GM12878 (cell line): ENCODE results near the gene TOB1. TPM values are rescaled to one million over a fixed set of nuclear protein-coding genes. Genes with fewer than 3 reads are reported as not detected.
A peak's percentile ranks its signal among the peaks of the same experiment; 100 is the strongest.

ENCODE experiments used
- ATAC-seq: fragments of 200-7000 bp; cut with Tn5 transposase; 3 replicates; pipeline ENCODE4 v1.9.1; 2020; ENCODE audit warnings: mild to moderate bottlenecking, moderate library complexity
- BruUV-seq: library from RNA; stranded (reverse); fragments of 400-500 nt; replicated peaks from 2 replicates; lab custom pipeline; 2021; lab: Mats Ljungman, UMichigan
- CTCF ChIA-PET: fragments of 300-600 bp; sonication (Branson Sonifier 250); formaldehyde crosslinking; extraction: SDS; loops from one replicate; lab custom pipeline; 2021; ENCODE audit warnings: inconsistent platforms; lab: Yijun Ruan, JAX
- POLR2A ChIA-PET: fragments of 350-600 bp; formaldehyde crosslinking; extraction: SDS; loops from one replicate; lab custom pipeline; 2021; ENCODE audit warnings: inconsistent platforms; lab: Charles Lee
- RAD21 ChIA-PET: fragments of 300-600 bp; sonication (Branson Sonifier 250); formaldehyde crosslinking; loops from one replicate; lab custom pipeline; 2023; ENCODE audit warnings: antibody characterized with exemption; ENCODE audit not compliant: unreplicated experiment; lab: Charles Lee
- SMC1A ChIA-PET: fragments of 300-600 bp; sonication (Branson Sonifier 250); formaldehyde crosslinking; loops from one replicate; lab custom pipeline; 2023; ENCODE audit not compliant: unreplicated experiment, uncharacterized antibody; lab: Charles Lee
- DNase-seq: peaks from one replicate; pipeline ENCODE4 v3.0.0-alpha.2; 2011; ENCODE audit warnings: low read depth, low spot score
- FAIRE-seq: peaks from 3 replicates; lab custom pipeline; 2011; peaks lifted over from hg19 to GRCh38; lab: Jason Lieb, UNC
- H2AFZ ChIP-seq: 2 replicates; pipeline ENCODE4 v1.6.0; 2011; ENCODE audit warnings: low read depth, low read length, control low read depth; ENCODE audit not compliant: control insufficient read depth
- H3K27ac ChIP-seq: 2 replicates; pipeline ENCODE4 v1.5.1; 2011; ENCODE audit warnings: control low read depth; ENCODE audit not compliant: control insufficient read depth, insufficient read depth
- H3K27me3 ChIP-seq, 2 experiments: replicated peaks in 1 of 2; 2 replicates each; pipeline versions ENCODE4 v1.6.0 to v1.6.1; 2011; ENCODE audit warnings: low read length in 1 of 2; ENCODE audit not compliant: control insufficient read depth in 2 of 2, insufficient read depth in 2 of 2
- H3K36me3 ChIP-seq, 2 experiments: 2 replicates each; pipeline ENCODE4 v1.5.1; 2011; ENCODE audit warnings: low read length in 1 of 2; ENCODE audit not compliant: control insufficient read depth in 2 of 2, insufficient read depth in 2 of 2
- H3K4me1 ChIP-seq: 2 replicates; pipeline ENCODE4 v1.6.1; 2011; ENCODE audit warnings: mild to moderate bottlenecking, low read length, moderate library complexity, mixed read lengths; ENCODE audit not compliant: control insufficient read depth, insufficient read depth
- H3K4me2 ChIP-seq: 2 replicates; pipeline ENCODE4 v1.6.0; 2011; ENCODE audit warnings: control low read depth; ENCODE audit not compliant: control insufficient read depth, insufficient read depth
- H3K4me3 ChIP-seq: fragments of 200-600 bp; sonication (generic); 2 replicates; pipeline ENCODE4 v1.5.1; 2016
- H3K79me2 ChIP-seq: 2 replicates; pipeline ENCODE4 v1.6.0; 2011; ENCODE audit warnings: low read length; ENCODE audit not compliant: control insufficient read depth, insufficient read depth
- H3K9ac ChIP-seq: 2 replicates; pipeline ENCODE4 v1.8.0; 2011; ENCODE audit warnings: low read length, control low read depth, mixed read lengths; ENCODE audit not compliant: control insufficient read depth, insufficient read depth
- H3K9me3 ChIP-seq: replicated peaks from 3 replicates; pipeline ENCODE4 v1.5.1; 2011; ENCODE audit warnings: mild to moderate bottlenecking, low read length; ENCODE audit not compliant: control insufficient read depth, insufficient read depth
- H4K20me1 ChIP-seq: 2 replicates; pipeline ENCODE4 v1.6.0; 2011; ENCODE audit not compliant: control insufficient read depth, insufficient read depth
- BMI1 ChIP-seq: fragments of 450-650 bp; IDR thresholded peaks from 2 replicates; pipeline ENCODE4 v1.6.1; 2016; ENCODE audit warnings: mild to moderate bottlenecking, moderate library complexity, borderline replicate concordance
- BRCA1 ChIP-seq: IDR thresholded peaks from 2 replicates; pipeline ENCODE4 v1.6.1; 2011; ENCODE audit warnings: low read depth, low read length, improper control_type of control experiment
- CBX3 ChIP-seq: fragments of 200-600 bp; sonication (generic); IDR thresholded peaks from 2 replicates; pipeline ENCODE4 v1.6.1; 2016; ENCODE audit warnings: low read depth, borderline replicate concordance
- CEBPB ChIP-seq, 2 experiments: fragments of 150-350 bp in 1 of 2; IDR thresholded peaks; 2 replicates each; pipeline ENCODE4 v1.6.1; 2012 to 2014; ENCODE audit warnings: low read depth in 2 of 2, low read length in 2 of 2, borderline replicate concordance in 1 of 2, inconsistent platforms in 1 of 2
- FOXK2 ChIP-seq: fragments of 450-650 bp; IDR thresholded peaks from 2 replicates; pipeline ENCODE4 v1.6.1; 2017; ENCODE audit warnings: mild to moderate bottlenecking, moderate library complexity
- HCFC1 ChIP-seq: fragments of 150-350 bp; IDR thresholded peaks from 2 replicates; pipeline ENCODE4 v1.6.1; 2014; ENCODE audit warnings: low read length
- IKZF1 ChIP-seq: fragments of 450-650 bp; conservative IDR thresholded peaks from 2 replicates; pipeline ENCODE4 v1.6.1; 2017; ENCODE audit warnings: antibody characterized with exemption, mild to moderate bottlenecking
- MTA3 ChIP-seq: IDR thresholded peaks from 2 replicates; pipeline ENCODE4 v1.6.1; 2012; ENCODE audit warnings: low read length, inconsistent platforms, borderline replicate concordance
- RAD51 ChIP-seq: fragments of 450-650 bp; IDR thresholded peaks from 2 replicates; pipeline ENCODE4 v1.6.1; 2016; ENCODE audit warnings: moderate library complexity, mild to moderate bottlenecking, inconsistent platforms
- SIN3A ChIP-seq: IDR thresholded peaks from 2 replicates; pipeline ENCODE4 v1.6.1; 2012; ENCODE audit warnings: low read depth, low read length, improper control_type of control experiment
- ZNF217 ChIP-seq: fragments of 450-650 bp; IDR thresholded peaks from 2 replicates; pipeline ENCODE4 v1.6.1; 2017; ENCODE audit warnings: antibody characterized with exemption, mild to moderate bottlenecking
- ZNF24 ChIP-seq: fragments of 450-650 bp; IDR thresholded peaks from 2 replicates; pipeline ENCODE4 v1.6.1; 2017; ENCODE audit warnings: antibody characterized with exemption, mild to moderate bottlenecking
- ZNF274 ChIP-seq: IDR thresholded peaks from one replicate; pipeline ENCODE4 v1.8.0; 2011; ENCODE audit not compliant: insufficient read length, insufficient read depth
- WGBS: methylation state at CpG from one replicate; pipeline ENCODE4 v1.1.6; 2016; ENCODE audit warnings: low lambda C conversion rate; ENCODE audit not compliant: insufficient replicate concordance, insufficient coverage; ENCODE audit errors: missing lambda C conversion rate; 5-methylcytosine and 5-hydroxymethylcytosine counted together
- in situ Hi-C: fragments of 300-500 bp; cut with MboI; formaldehyde crosslinking; loops from 9 replicates; pipeline ENCODE4 v1.14.3; 2018; ENCODE audit warnings: mixed read lengths
- intact Hi-C: fragments of 100-400 bp; cut with micrococcal nuclease; formaldehyde crosslinking; loops from one replicate; pipeline ENCODE4 v1.14.2; 2022; ENCODE audit not compliant: unreplicated experiment
- polyA plus RNA-seq, 11 experiments: library from polyadenylated mRNA; depleted of rRNA in 4 of 11; unstranded in 6 of 11; stranded (reverse) in 5 of 11; fragments of >200 nt; fragmentation: Nextera tagmentation in 4 of 11; fragmentation: Illumina TruSeq in 1 of 11; extraction: Ambion mirVana in 4 of 11; extraction: Trizol in 1 of 11; gene quantifications; 1 replicate in 1 of 11; 2 replicates in 10 of 11; pipeline versions ENCODE4 v1.2.1 to v1.2.3, GENCODE V29; 2011 to 2016; ENCODE audit warnings: inconsistent platforms in 2 of 11, missing spikeins in 2 of 11, low read depth in 1 of 11
- total RNA-seq, 4 experiments: library from RNA; depleted of rRNA in 3 of 4; stranded (reverse); fragments of >200 nt in 3 of 4; fragmentation: Illumina TruSeq in 1 of 4; extraction: Trizol in 1 of 4; gene quantifications; 2 replicates each; pipeline versions ENCODE4 v1.2.1 to v1.2.3, GENCODE V29; 2013 to 2021
- TF ChIP-seq, protein P1 (sequence below): IDR thresholded peaks from 2 replicates; pipeline ENCODE4 v1.6.1; 2012; ENCODE audit warnings: improper control_type of control experiment, low read depth, low read length; ENCODE audit not compliant: insufficient replicate concordance

The TOB1 gene
- total and polyA plus RNA-seq, 10 of the 15 experiments (the other 5 are each of a cell fraction or from before 2014, with no cell fraction given): 5.0 to 32.4 (median 13.7) TPM

DNA sequence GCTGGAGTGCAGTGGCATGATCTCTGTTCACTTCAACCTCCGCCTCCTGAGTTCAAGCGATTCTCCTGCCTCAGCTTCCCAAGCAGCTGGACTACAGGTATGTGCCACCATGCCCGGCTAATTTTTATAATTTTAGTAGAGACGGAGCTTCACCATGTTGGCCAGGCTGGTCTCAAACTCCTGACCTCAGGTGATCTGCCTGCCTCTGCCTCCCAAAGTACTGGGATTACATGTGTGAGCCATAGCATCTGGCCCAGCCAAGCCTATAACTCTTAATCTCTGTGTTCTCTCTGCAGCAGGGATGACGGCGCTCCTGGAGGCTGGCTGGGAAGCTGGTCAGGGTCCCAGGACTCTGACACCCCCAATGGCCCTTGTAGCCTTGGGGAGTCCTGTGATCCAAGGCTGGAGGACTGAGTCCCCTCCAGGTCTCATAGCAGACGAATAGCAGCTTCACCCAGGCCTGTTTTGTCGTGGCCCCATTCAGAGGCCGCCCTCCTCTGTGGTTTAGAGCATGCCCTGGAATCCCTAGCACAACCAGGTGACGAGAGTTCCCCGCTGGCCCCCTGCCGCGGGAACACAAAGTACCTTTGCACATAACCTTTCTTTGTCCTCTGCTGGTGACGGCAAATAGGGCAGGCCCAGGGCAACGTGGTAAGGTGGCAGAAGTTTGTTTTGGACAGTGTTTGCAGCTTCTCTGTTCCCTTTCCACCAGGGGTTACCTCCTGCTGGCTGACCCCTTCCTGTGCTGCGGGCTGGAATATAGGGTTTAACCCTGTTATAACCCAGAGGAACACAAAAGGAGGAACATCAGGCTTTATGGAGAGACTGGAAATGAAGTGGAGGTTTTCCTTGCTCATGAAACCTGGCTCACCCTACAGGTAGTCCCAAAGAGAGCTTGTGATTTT is 43.0 kb upstream of the TOB1 start:
- TF ChIP-seq, protein P1, sequence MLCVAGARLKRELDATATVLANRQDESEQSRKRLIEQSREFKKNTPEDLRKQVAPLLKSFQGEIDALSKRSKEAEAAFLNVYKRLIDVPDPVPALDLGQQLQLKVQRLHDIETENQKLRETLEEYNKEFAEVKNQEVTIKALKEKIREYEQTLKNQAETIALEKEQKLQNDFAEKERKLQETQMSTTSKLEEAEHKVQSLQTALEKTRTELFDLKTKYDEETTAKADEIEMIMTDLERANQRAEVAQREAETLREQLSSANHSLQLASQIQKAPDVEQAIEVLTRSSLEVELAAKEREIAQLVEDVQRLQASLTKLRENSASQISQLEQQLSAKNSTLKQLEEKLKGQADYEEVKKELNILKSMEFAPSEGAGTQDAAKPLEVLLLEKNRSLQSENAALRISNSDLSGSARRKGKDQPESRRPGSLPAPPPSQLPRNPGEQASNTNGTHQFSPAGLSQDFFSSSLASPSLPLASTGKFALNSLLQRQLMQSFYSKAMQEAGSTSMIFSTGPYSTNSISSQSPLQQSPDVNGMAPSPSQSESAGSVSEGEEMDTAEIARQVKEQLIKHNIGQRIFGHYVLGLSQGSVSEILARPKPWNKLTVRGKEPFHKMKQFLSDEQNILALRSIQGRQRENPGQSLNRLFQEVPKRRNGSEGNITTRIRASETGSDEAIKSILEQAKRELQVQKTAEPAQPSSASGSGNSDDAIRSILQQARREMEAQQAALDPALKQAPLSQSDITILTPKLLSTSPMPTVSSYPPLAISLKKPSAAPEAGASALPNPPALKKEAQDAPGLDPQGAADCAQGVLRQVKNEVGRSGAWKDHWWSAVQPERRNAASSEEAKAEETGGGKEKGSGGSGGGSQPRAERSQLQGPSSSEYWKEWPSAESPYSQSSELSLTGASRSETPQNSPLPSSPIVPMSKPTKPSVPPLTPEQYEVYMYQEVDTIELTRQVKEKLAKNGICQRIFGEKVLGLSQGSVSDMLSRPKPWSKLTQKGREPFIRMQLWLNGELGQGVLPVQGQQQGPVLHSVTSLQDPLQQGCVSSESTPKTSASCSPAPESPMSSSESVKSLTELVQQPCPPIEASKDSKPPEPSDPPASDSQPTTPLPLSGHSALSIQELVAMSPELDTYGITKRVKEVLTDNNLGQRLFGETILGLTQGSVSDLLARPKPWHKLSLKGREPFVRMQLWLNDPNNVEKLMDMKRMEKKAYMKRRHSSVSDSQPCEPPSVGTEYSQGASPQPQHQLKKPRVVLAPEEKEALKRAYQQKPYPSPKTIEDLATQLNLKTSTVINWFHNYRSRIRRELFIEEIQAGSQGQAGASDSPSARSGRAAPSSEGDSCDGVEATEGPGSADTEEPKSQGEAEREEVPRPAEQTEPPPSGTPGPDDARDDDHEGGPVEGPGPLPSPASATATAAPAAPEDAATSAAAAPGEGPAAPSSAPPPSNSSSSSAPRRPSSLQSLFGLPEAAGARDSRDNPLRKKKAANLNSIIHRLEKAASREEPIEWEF: no peak
- no peak for TF ChIP-seq ZNF217
- no peak for TF ChIP-seq ZNF24
- no peak for TF ChIP-seq CBX3
- TF ChIP-seq CEBPB (IDR thresholded peaks at IDR 0.05; ENCODE audit: borderline replicate concordance in 1 of 2, low read depth in 2 of 2, low read length in 2 of 2): no peak
- no peak for TF ChIP-seq FOXK2
- TF ChIP-seq BRCA1: no peak
- no peak for TF ChIP-seq ZNF274
- TF ChIP-seq SIN3A: no peak
- TF ChIP-seq HCFC1: no peak
- no peak for TF ChIP-seq RAD51
- TF ChIP-seq BMI1: no peak
- no peak for TF ChIP-seq IKZF1
- no peak for TF ChIP-seq MTA3
- FAIRE-seq (no peak), DNase-seq (no peak), ATAC-seq (peak; percentile 18; the same call in 1 of the 3 replicates)
- Histone ChIP-seq H2AFZ (no peak overlapping the region), H3K4me2 (no peak overlapping the region), H3K9me3 (no peaks in the 10 kb centered on the region), H3K79me2 (no peaks in the 10 kb centered on the region), H3K27me3 (no peaks in the 10 kb centered on the region; a peak in 1 of 4 replicates), H3K27ac (no peak overlapping the region), H3K9ac (no peak overlapping the region), H3K4me3 (no peak overlapping the region), H3K4me1 (peaks cover 6% of the 10 kb centered on the region), H3K36me3 (no peaks in the 10 kb centered on the region), H4K20me1 (no peaks in the 10 kb centered on the region)
- RAD21 ChIA-PET: no interaction called here
- BruUV-seq: no TSS peak
- WGBS: 56% methylated on average over 16 of the region's 16 CpGs
- SMC1A ChIA-PET: interaction anchor here (1.4 kb wide), 1 partner anchor 57 kb away, joined by 3 read pairs; no protein-coding TSS in a partner anchor
- CTCF ChIA-PET: interaction anchor here (0.6 kb wide), 1 partner anchor 37 kb away, joined by 3 read pairs; no protein-coding TSS in a partner anchor
- POLR2A ChIA-PET: interaction anchor here (0.6 kb wide), 1 partner anchor 124 kb away, joined by 4 read pairs; no protein-coding TSS in a partner anchor
- in situ Hi-C loops (no loop called here), intact Hi-C loops (no loop called here)
